Neural crest cell (in vitro differentiated cells): Measurements from ENCODE around the gene ATF2. TPM values are rescaled to one million over a fixed set of nuclear protein-coding genes. Genes with fewer than 3 reads are reported as not detected.

Experiments used
- DNase-seq: peaks from one replicate; pipeline ENCODE4 v3.0.0; 2021; ENCODE audit warnings: low read depth, mixed read lengths, low spot score
- H3K27ac Mint-ChIP-seq: one replicate; pipeline ENCODE4 v1.8.0; 2021; ENCODE audit warnings: mild to moderate bottlenecking, mixed read lengths; ENCODE audit not compliant: unreplicated experiment
- H3K27me3 Mint-ChIP-seq: 2 replicates; pipeline ENCODE4 v1.8.0; 2021; ENCODE audit warnings: low read depth, mild to moderate bottlenecking, mixed read lengths
- H3K36me3 Mint-ChIP-seq: 2 replicates; pipeline ENCODE4 v1.8.0; 2021; ENCODE audit warnings: low read depth, mild to moderate bottlenecking, mixed read lengths
- H3K4me1 Mint-ChIP-seq: 2 replicates; pipeline ENCODE4 v1.8.0; 2021; ENCODE audit warnings: mixed read lengths
- H3K4me3 Mint-ChIP-seq: one replicate; pipeline ENCODE4 v1.8.0; 2021; ENCODE audit warnings: mild to moderate bottlenecking, mixed read lengths
- H3K9me3 Mint-ChIP-seq: 2 replicates; pipeline ENCODE4 v1.8.0; 2021; ENCODE audit warnings: mixed read lengths
- total RNA-seq: library from RNA; stranded (reverse); gene quantifications from 2 replicates; pipeline ENCODE4 v1.2.1, GENCODE V29; 2021
- TF ChIP-seq, protein P1 (sequence below): fragments of 200-600 bp; sonication (generic); conservative IDR thresholded peaks from 2 replicates; pipeline ENCODE4 v1.5.0; 2021; ENCODE audit warnings: antibody characterized with exemption, mild to moderate bottlenecking

ATF2 gene
- total RNA-seq, 1 donor from 2014 or later = 78.8 TPM

- H3K27ac Mint-ChIP-seq = no peak overlapping the region
These were observed 105.0 kb downstream of the ATF2 start for GRCh38 chr2:175062787-175063585.

DNA sequence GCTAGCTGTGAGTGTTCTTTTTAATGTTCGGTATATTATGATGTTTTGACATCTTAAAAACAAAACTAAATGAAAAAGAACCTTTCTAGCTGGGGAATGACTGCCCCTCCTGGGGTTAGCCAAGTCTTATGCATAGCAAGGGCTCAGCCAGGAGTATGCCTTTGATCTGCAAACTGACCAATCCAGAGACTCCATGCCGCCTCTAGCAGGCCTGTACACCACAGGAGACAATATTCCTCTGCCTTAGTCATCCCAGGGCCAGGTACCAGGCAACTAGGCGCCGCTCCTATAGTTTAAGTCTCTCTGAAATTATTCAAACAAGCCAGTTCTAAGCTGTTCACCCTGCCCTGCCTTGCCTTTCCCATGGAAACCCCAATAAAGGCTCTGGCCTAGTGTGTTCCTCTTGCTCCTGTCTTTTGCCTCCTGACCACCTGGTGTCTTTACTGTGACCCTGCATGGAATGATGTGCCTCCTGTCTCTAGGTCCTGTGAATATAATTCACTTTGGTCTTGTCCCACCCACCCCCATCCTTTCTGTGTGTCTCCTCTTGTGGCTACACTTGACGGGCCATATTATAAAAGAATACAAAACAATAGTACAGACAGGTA, 110.8 kb downstream of the ATF2 start:
- Mint-ChIP-seq H3K4me1 (no peaks in the 10 kb centered on the region), H3K27me3 (no peaks in the 10 kb centered on the region), H3K36me3 (peaks cover 11% of the 10 kb centered on the region), H3K27ac (no peak overlapping the region), H3K4me3 (no peak overlapping the region), H3K9me3 (peaks cover 3% of the 10 kb centered on the region)
- TF ChIP-seq, protein P1, sequence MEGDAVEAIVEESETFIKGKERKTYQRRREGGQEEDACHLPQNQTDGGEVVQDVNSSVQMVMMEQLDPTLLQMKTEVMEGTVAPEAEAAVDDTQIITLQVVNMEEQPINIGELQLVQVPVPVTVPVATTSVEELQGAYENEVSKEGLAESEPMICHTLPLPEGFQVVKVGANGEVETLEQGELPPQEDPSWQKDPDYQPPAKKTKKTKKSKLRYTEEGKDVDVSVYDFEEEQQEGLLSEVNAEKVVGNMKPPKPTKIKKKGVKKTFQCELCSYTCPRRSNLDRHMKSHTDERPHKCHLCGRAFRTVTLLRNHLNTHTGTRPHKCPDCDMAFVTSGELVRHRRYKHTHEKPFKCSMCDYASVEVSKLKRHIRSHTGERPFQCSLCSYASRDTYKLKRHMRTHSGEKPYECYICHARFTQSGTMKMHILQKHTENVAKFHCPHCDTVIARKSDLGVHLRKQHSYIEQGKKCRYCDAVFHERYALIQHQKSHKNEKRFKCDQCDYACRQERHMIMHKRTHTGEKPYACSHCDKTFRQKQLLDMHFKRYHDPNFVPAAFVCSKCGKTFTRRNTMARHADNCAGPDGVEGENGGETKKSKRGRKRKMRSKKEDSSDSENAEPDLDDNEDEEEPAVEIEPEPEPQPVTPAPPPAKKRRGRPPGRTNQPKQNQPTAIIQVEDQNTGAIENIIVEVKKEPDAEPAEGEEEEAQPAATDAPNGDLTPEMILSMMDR = no peak
- no peak for DNase-seq

More at GRCh38 chr2:175062787-175063585, 105.0 kb downstream of the ATF2 start:
- no peaks in the 10 kb centered on the region for H3K27me3 Mint-ChIP-seq
- no peaks in the 10 kb centered on the region for H3K4me1 Mint-ChIP-seq
- H3K4me3 Mint-ChIP-seq = no peak overlapping the region
- peaks cover 44% of the 10 kb centered on the region for H3K36me3 Mint-ChIP-seq
- TF ChIP-seq, protein P1 = no peak
- H3K9me3 Mint-ChIP-seq = peaks cover 9% of the 10 kb centered on the region
- DNase-seq = no peak

- DNase-seq = no peak
- Mint-ChIP-seq H3K4me3 (no peak overlapping the region), H3K4me1 (no peaks in the 10 kb centered on the region), H3K27ac (no peak overlapping the region), H3K27me3 (no peaks in the 10 kb centered on the region), H3K9me3 (peaks cover 3% of the 10 kb centered on the region), H3K36me3 (peaks cover 11% of the 10 kb centered on the region)
- TF ChIP-seq, protein P1 = no peak
These were observed 112.0 kb downstream of the ATF2 start for GRCh38 chr2:175055993-175056392.

- TF ChIP-seq, protein P1 = no peak
- no peaks in the 10 kb centered on the region for H3K4me1 Mint-ChIP-seq
- no peak for DNase-seq
- peaks cover 3% of the 10 kb centered on the region for H3K9me3 Mint-ChIP-seq
- no peak overlapping the region for H3K27ac Mint-ChIP-seq
- H3K27me3 Mint-ChIP-seq = no peaks in the 10 kb centered on the region
- no peak overlapping the region for H3K4me3 Mint-ChIP-seq
- H3K36me3 Mint-ChIP-seq = peaks cover 12% of the 10 kb centered on the region
These were observed 113.7 kb downstream of the ATF2 start for GRCh38 chr2:175054340-175054739.

GRCh38 chr2:175049661-175050060, 118.3 kb downstream of the ATF2 start:
- no peak overlapping the region for H3K4me3 Mint-ChIP-seq
- no peak for DNase-seq
- no peaks in the 10 kb centered on the region for H3K4me1 Mint-ChIP-seq
- TF ChIP-seq, protein P1 = no peak
- H3K27me3 Mint-ChIP-seq = no peaks in the 10 kb centered on the region
- H3K9me3 Mint-ChIP-seq = peaks cover 3% of the 10 kb centered on the region
- H3K36me3 Mint-ChIP-seq = peaks cover 6% of the 10 kb centered on the region
- no peak overlapping the region for H3K27ac Mint-ChIP-seq
